T-helper 22 cell (primary cell): Measurements from ENCODE around the gene DNAI4.

Source experiments
- DNase-seq: peaks from one replicate; pipeline ENCODE4 v3.0.0-alpha.2; 2020; ENCODE audit warnings: low read depth

The DNAI4 gene

DNA sequence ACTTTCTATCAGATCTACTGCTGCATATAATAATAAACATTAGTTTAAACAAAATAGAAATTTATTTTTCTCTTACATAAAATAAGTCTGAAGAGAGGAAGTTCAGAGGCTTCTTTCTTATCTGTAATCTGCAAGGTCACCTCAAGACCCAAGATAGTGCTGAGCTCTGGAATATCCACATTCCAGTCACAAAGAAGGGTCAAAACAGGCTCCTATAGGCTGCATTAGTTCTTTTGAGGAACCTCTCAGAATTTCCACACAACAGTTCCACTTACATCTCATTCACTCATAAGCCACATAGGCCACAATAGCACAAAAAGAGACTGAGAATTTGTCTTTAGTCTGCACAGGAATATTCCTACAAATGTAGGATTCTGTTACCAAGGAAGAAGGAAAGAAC lies 157.0 kb downstream of the DNAI4 start:
- no peak for DNase-seq

- no peak for DNase-seq
Measured at GRCh38 chr1:66764994-66765578, 159.6 kb downstream of the DNAI4 start.
